Effector CD8-positive, alpha-beta T cell (primary cell): ENCODE measurements around the gene MIER2.

Experiments used
- DNase-seq: peaks from one replicate; lab custom pipeline; 2025; lab: John Stamatoyannopoulos, UW

MIER2 gene

GRCh38 chr19:378706-379105, 34.1 kb upstream of the MIER2 start:
- no peak for DNase-seq

DNA sequence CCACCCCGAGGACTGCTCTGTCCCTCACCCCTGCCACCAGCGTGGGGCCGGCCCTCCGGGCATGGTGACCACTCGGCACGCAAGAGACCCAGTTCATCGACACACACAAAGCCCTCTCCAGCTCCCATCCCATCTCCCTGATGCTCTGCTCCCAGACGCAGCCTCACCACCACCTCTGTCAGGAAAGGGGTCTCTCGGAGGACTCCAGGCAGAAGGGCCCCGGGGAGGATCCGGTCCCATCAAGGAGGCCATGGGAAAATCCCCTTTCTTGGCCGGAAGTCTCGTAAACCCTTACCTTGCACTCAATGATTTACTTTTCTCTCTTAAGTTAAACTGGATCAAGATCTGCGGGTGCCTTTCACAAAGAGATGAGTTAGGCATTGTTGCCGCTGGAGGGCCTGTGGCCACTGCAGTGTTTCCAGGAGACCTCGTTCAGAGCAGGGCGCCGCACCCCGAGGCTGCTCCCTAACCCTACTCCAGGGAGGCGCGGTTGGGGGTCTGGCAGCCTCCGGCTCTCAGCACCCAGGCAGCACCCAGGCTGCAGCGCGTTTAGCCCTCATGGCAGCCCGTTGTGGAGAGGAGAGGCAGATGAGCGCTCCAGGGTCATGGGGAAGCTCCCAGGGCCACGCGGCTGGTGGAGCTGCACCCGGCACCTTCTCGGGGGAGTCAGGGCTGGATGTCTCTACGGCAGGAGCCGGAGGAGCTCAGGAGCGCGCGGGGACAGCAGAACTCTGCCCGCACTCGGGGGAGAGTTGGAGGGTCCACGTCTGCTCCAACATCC, 33.4 kb upstream of the MIER2 start:
- no peak for DNase-seq

DNA sequence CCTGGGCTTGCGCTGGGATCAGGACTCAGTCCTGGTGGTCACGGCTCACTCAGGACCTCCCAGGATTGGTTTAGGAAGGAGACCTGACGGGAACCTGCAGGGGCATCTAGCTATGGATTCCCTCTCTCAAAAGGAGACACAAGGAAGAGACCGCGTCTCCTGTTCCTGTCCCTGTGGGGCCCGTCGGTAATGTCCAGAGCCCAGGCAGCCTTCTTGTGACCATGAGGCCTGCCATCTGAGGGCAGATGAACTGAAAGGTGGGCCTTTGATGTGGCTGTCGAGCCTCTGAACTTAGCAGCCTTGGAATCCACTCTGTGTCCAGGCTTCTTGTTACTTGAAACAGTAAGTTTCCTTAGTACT, 31.5 kb upstream of the MIER2 start:
- no peak for DNase-seq

GRCh38 chr19:375395-376110, 31.0 kb upstream of the MIER2 start:
- DNase-seq, result no peak

GRCh38 chr19:374886-375235, 30.3 kb upstream of the MIER2 start:
- DNase-seq, result no peak

DNA sequence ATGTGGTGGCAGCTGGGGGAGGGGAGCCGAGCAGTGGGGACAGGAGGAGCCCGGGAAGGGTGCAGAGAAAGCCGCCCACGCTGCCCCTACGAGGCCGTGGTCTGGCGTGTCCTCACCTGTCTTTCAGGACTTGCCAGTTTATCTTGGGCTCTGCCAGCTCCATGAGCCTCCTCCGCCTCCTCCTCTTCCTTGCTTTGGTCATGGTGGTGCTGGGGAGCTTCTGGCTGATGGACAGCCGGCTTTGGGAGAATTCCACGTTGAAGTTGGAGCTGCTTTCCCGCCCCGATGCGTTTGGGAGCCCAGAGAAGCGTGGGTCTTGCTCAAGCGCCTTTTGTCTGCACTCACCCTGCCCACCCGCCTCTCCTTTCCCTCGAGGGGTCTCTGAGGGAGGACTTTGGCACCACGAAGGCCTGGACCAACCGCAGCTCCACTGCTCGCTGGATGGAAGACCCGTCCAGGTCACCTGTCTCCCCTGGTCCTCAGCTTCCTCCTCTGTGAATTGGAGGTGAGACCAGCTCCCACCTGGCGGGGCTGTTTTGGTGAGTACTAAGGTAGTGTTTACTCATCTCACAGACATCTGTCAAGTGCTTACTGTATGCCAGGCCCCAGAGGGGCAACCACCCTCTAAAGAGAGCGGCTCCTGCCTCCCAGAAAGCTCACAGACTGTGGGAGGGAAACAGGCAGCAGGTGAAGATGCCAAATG, 29.7 kb upstream of the MIER2 start:
- no peak for DNase-seq

DNA sequence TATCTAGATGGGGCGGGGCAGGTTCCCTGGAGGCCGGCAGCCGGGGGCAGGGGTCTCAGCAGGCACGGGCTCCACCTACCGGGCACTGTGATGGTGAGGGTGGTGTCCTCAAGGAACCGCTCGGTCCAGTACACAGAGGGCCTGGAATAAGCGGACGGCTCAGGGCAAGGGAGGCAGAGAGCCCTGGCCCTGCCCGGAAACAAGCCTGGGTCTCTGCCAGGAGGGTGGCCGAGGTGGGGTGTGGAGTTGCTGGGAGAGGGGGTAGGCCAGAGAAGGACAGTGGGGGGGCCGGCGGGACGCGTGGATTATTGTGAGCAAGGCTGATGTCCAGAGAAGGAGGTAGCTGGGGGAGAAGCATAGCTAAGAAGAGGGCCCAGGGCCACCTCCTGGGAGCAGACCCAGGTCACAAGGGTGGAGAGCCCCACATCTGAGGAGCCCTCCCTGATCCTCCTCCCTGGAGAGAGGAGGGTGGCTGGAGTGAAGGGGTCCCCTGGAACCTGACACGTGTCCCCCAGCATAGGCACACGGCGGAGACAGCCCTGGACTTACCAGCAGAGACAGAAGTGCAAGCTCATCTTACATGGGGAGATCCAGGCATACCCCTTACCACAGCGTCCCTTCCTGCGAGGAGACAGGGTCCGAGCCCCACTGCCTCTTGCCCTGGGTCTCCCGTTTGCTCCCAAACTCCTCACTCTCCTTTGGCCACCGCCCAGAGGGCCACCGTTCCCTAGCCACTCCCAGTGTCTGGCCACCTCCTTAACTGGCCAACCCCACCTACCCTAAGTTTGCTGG, 29.0 kb upstream of the MIER2 start:
- DNase-seq, result no peak

GRCh38 chr19:372306-372890, 27.8 kb upstream of the MIER2 start:
- no peak for DNase-seq

DNA sequence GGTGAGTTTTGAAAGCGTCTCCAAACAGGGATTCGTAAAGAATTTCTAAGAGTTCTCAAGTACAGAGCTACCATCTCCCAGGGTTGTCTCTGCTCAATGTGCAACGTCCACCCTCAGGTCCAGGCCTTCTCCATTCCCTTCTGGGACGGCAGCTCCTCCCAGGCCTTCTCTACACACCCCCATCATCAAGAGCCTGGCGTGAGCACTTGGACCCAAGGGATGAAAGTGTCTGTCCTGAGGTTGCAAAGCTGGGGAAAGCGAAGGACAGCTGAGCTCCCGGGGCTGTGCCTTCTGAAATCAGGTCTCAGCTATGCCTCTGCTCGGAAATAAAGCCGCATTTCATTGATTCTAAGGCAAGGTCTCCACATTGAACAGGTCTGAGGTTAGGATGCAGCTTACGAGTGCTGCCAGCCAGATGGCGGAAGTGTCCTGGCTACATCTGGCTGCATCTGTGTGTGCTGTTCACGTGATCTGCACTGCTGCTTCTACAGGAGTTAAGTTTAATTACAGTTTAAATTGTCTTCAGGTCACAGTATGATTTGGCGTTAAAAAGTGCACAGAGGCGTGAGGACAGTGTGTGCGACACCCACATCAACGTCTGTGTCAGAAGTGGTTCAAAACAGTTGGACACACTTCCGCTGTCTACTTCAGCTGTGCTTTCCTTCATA, 27.0 kb upstream of the MIER2 start:
- DNase-seq, result no peak

DNA sequence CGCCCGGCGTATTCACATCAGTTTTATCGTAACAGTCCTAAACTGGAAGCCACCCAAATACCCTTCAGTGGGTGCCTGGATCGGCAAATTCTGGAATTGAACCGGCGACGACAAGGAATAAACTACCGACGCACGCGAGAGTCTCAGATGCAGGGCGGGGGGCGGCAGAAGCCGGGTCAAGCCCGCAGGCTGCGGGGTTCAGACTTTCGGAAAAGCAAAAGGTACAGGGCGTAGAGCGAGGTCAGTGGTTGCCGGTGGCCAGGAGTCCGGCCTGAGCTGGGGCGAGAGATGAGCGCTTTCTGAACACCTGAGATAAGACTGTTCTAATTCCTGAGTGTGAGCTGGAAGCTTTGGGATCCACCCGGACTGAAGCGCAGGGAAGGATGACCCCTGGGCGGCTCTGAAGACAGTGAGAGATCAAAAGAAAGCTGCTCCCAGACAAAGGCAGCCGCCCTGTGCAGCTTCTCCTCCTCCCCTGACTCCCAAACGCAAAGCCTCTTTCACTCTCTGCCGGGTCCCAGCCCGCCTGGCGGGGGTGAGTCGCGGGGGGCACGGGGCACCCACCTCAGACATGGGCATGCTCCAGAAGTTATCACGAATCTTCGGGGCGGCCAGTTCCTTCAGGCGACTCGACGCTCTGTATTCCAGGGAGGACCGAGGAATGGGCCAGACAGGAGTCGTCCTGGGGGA, 26.2 kb upstream of the MIER2 start:
- no peak for DNase-seq

DNA sequence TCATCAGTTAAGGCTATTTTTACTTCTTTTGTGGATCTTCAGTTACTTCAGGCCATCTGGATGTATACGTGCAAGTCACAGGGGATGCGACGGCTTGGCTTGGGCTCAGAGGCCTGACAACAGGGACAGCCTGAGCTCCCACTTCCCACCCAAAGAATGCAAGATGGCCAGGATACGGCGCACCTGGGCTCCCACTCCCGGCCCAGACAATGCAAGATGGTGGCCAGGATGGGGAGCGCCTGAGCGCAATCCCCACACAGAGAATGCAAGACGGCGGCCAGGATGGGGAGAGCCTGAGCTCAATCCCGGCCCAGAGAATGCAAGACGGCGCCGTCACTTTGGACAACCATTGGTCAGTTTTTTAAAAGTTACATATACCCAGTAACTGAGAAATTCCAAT, 25.3 kb upstream of the MIER2 start:
- DNase-seq, result no peak

GRCh38 chr19:369256-369655, 24.7 kb upstream of the MIER2 start:
- no peak for DNase-seq

DNA sequence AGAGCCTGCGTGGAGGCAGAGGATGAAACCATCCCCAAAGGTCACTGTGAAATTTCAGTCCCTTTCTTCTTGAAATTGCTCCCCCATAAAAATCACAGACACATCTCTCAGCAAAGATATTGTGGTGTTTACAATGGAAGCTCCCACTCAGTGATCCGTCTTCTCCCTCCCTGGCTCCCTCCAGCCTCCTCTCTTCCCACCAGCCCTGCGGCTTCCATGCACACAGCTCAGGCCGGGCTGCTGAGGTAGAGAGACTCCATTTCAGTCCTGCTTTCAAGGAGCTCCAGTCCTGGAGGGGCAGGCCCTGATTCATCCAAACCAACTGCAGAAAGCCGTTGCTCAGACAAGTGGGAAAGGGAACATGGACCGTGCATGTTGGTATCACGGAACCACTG, 24.0 kb upstream of the MIER2 start:
- DNase-seq, result no peak

- no peak for DNase-seq
Observed at GRCh38 chr19:367963-368629, 23.5 kb upstream of the MIER2 start.

- DNase-seq, result no peak
Observed at GRCh38 chr19:367561-367960, 23.0 kb upstream of the MIER2 start.

DNA sequence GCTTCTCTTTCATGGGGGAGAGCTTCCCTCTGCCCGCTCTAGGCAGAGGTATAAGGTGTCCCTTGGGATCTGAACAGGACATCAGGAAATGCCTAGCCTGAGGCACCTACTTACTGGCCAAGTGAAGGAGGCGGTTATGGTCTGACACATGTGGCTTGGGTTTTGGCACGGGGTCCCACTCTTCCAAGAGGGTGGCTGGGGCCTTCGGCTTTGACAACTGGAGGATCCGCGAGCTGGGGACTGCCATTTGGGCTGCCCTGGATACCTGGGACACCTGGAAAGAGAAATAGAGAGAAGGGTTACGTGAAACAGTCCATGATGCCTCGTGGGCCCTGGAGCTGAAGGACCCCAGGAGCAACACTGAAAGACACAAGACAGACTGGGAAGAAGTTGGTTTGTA, 22.4 kb upstream of the MIER2 start:
- DNase-seq, result no peak

GRCh38 chr19:366205-366783, 21.7 kb upstream of the MIER2 start:
- DNase-seq, result no peak

DNA sequence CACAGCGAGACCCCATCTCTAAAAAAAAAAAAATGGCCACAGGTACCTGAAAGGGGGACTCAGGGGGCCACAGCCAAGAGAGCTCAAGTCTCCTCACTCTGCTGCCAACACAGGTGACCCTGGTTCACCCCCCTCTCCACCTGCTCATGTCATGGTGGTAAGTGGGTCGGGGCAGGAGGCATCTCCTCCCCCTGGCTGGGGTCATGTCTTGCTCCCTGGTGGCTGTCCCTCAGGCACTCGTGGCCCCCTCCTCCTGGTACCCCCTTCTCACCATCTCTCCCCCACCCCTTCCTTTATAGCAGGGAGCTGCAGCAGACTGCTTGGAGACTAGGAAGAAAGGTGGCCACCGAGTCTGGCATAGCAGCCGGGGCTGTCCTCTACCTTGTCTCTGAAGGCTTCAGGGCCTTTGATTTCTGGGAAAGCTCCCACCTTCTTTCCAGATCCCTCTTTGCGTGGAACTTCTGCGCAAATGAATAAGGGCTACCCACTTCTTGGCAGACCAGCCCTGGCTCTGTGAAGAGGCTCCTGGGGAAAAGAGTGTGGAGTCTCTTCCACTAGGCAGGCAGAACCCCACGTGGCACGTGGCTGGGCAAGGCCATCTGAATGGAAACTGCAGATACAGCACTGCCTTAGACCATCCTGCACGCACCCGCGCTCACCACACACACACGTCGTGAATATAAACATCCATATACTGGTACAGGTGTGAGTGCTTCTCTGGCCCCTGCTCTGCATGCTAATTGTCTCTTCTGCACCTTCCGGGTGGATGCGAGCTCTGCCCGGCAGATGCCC, 20.1 kb upstream of the MIER2 start:
- DNase-seq, result no peak

GRCh38 chr19:362683-363082, 18.1 kb upstream of the MIER2 start:
- DNase-seq, result no peak
